GM19043 (cell line): ENCODE measurements around the gene LYRM4.
"Not testable (repeated sequence)": the region's sequence is repeated elsewhere in the genome, so short reads cannot be mapped to it uniquely, and the experiment has no call there.

Experiments
- ATAC-seq: cut with Tn5 transposase; IDR thresholded peaks from one replicate; pipeline ENCODE4 v1.9.1; 2021; ENCODE audit warnings: low read depth; ENCODE audit not compliant: unreplicated experiment

Gene LYRM4

GRCh38 chr6:5125152-5126006, 135.4 kb downstream of the LYRM4 start:
- no peak for ATAC-seq

GRCh38 chr6:5124526-5124925, 136.2 kb downstream of the LYRM4 start:
- ATAC-seq = no peak

GRCh38 chr6:5123296-5124143, 137.2 kb downstream of the LYRM4 start:
- no peak for ATAC-seq

GRCh38 chr6:5122504-5123112, 138.1 kb downstream of the LYRM4 start:
- ATAC-seq = no peak

- ATAC-seq = no peak
Measured at GRCh38 chr6:5121956-5122355, 138.8 kb downstream of the LYRM4 start.

GRCh38 chr6:5121479-5121878, 139.3 kb downstream of the LYRM4 start:
- no peak for ATAC-seq

GRCh38 chr6:5120543-5120942, 140.2 kb downstream of the LYRM4 start:
- ATAC-seq = not testable (repeated sequence)

GRCh38 chr6:5120011-5120410, 140.7 kb downstream of the LYRM4 start:
- ATAC-seq = no peak

GRCh38 chr6:5119090-5119951, 141.4 kb downstream of the LYRM4 start:
- no peak for ATAC-seq

GRCh38 chr6:5116243-5116991, 144.3 kb downstream of the LYRM4 start:
- ATAC-seq = no peak

GRCh38 chr6:5115168-5115567, 145.6 kb downstream of the LYRM4 start:
- no peak for ATAC-seq

GRCh38 chr6:5113096-5113495, 147.7 kb downstream of the LYRM4 start:
- no peak for ATAC-seq

- ATAC-seq = no peak
Measured at GRCh38 chr6:5112066-5112799, 148.5 kb downstream of the LYRM4 start.

- ATAC-seq = no peak
Measured at GRCh38 chr6:5111626-5112025, 149.1 kb downstream of the LYRM4 start.

- ATAC-seq = no peak
Measured at GRCh38 chr6:5110246-5110645, 150.5 kb downstream of the LYRM4 start.

GRCh38 chr6:5109436-5109835, 151.3 kb downstream of the LYRM4 start:
- no peak for ATAC-seq

GRCh38 chr6:5108536-5109150, 152.1 kb downstream of the LYRM4 start:
- ATAC-seq = no peak

GRCh38 chr6:5108068-5108467, 152.7 kb downstream of the LYRM4 start:
- ATAC-seq = no peak
